ENCODE measurements around the gene SMIM5.
"Not testable (repeated sequence)": the region's sequence is repeated elsewhere in the genome, so short reads cannot be mapped to it uniquely, and the experiment has no call there.

Gene SMIM5

DNA sequence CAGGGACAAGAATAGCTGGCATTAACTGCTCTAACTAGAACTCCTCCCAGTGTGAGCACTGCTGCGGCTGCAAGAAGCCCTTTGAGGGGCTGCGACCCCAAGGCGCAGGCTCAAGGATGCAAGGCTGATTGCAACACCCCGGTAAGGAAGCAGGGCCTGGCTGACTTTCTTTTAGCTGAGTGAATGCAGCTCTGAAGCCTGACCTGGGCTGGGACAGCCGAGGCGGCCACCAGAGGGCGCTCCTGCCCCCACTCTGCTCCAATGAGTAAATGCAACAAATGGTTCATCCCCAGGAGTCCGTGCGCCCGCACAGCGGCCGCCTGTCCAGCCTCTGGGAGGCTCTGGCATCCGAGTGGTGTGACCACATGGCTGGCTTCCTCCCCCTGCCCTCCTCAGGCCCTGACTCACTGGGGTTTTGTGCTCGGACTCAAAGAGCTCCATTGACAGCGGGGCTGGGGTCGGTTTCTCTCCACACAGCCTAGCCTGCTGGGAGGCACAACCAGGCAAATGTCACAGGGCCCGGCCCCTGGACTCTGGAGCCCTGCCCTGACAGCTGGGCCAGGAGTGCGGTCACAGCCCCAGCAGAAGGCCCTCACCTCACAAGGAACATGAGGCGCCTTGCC lies at the start of gene SMIM5:
SMIM5 (plus strand) TSS at position 572 of the 623 bp plus-strand sequence. CDS start 6,768 bp downstream, outside the sequence.
- peak; percentile 78 for DNase-seq (ENCODE audit: low read depth)

DNA sequence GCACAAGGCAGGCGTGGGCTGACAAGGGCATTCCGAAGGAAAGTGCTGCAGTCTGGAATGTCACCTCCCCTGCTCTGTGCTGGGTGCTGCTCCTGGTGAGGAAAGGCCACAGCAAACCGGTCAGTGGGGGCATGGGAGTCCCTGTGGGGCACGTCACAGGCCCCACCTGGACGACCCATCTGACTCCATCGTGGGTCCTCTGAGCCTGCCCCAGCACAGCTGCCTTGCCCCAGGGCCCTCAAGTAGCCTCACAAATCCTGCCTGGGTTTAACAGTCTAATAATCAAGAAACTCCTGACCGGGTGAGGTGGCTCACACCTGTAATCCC lies 48.4 kb upstream of the SMIM5 start:
- no peak for DNase-seq (ENCODE audit: low read depth)

GRCh38 chr17:75587675-75588595 lies 45.3 kb upstream of the SMIM5 start, which contains the start of gene MYO15B:
Gene MYO15B, plus strand, starts transcription at chr17:75587800. Its CDS starts 258 bp downstream, at chr17:75588058.
- no peak for DNase-seq (ENCODE audit: low read depth)

DNA sequence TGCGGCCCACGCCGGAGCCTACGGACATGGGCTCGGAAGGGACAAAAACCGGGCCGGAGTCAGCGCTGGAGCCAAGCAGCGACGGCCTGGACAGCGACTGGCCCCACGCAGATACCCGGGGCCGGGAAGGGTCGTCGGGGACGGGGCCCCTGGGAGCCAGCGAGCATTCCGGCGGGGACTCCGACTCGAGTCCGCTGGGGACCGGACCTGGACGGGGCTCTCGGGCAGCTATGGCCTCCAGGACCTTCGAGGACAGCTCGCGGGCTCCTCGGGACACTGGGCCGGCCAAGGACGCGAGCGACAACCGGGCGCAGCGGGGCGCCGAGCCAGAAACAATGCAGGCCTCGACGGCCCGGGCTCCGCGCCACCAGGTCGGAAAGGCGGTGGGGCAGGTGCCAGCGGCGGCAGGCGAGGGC lies 44.6 kb upstream of the SMIM5 start:
- no peak for DNase-seq (ENCODE audit: low read depth)

GRCh38 chr17:75589012-75589918 lies 44.0 kb upstream of the SMIM5 start:
- DNase-seq (ENCODE audit: low read depth) = peak; percentile 98

DNA sequence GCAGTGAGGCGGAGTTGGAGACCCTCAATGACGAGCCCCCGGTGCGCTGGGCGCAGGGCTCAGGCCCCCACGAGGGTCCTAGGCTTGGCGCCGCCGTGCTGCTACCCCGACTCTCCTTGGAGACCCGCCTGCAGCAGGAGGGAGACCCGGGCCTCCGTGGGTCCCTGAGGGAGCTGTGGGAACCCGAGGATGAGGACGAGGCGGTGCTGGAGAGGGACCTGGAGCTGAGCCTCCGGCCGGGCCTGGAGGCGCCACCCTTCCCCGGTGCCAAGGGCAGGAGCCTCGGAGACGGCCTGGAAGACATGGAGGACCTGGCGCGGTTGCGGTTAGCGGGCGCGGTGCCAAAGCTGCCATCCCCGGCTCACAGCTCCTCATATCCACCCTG lies 43.3 kb upstream of the SMIM5 start:
- no peak for DNase-seq (ENCODE audit: low read depth)

GRCh38 chr17:75590314-75590761 lies 42.9 kb upstream of the SMIM5 start:
- no peak for DNase-seq (ENCODE audit: low read depth)

- no peak for DNase-seq (ENCODE audit: low read depth)
Measured at GRCh38 chr17:75590849-75591721, 42.1 kb upstream of the SMIM5 start.

DNA sequence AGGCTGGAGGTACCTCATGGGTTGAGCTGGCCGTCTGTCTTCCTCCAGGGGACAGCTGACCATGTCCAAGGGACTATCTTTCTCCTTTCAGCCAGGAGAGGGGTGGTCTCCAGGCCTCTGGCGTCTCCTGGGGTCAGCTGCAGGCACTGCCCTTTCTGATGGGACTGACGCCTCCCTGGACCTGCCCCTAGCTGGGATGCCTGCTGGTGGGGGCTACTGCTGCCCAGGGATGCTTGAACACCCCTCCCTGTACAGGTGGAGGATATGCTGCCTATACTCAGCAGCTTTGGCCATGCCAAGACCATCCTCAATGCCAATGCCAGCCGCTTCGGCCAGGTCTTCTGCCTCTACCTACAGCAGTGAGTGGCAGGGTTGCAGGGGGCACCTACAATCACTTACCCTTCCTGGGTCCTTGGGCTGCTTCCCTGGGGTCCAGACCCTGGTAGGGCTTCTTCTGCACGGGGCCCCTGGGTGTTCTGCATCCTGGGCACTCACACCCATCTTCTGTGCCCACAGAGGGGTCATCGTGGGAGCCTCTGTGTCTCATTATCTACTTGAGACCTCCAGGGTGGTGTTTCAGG lies 41.4 kb upstream of the SMIM5 start:
- DNase-seq (ENCODE audit: low read depth) = no peak

DNA sequence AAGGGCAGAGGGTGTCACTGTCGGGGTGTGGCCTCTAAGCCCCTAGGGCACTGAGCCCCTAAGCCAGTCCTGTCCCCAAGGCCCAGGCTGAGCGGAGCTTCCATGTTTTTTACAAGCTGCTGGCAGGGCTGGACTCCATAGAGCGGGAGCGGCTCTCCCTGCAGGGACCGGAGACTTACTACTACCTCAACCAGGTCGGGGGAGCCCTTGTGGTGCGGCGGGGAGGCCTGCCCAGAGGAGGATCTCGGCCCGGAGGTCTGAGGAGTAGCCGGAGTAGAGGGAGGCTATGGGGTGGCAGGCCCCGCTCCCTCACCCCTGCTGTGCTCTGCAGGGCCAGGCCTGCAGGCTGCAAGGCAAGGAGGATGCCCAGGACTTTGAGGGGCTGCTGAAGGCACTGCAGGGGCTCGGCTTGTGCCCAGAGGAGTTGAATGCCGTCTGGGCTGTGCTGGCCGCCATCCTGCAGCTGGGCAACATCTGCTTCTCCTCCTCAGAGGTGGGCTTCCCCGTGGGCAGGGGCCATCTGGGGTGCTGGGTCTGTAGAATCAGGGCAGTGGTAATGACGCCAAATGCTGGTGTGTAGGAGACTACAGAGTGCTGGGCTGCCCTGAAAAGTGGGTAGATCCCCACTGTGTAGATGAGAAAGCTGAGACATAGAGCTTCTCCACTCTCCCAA lies 40.8 kb upstream of the SMIM5 start:
- DNase-seq (ENCODE audit: low read depth) = no peak

DNA sequence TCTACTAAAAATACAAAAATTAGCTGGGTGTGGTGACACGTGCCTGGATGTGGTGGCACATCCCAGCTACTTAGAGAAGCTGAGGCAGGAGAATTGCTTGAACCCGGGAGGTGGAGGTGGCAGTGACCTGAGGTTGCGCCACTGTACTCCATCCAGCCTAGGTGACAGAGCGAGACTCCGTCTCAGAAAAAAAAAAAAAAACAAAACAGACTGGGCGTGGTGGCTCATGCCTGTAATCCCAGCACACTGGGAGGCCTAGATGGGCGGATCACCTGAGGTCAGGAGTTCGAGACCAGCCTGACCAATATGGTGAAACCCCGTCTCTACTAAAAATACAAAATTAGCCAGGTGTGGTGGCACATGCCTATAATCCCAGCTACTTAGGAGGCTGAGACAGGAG lies 39.8 kb upstream of the SMIM5 start:
- DNase-seq (ENCODE audit: low read depth) = not testable (repeated sequence)

GRCh38 chr17:75594499-75595283 lies 38.5 kb upstream of the SMIM5 start:
- DNase-seq (ENCODE audit: low read depth) = no peak

DNA sequence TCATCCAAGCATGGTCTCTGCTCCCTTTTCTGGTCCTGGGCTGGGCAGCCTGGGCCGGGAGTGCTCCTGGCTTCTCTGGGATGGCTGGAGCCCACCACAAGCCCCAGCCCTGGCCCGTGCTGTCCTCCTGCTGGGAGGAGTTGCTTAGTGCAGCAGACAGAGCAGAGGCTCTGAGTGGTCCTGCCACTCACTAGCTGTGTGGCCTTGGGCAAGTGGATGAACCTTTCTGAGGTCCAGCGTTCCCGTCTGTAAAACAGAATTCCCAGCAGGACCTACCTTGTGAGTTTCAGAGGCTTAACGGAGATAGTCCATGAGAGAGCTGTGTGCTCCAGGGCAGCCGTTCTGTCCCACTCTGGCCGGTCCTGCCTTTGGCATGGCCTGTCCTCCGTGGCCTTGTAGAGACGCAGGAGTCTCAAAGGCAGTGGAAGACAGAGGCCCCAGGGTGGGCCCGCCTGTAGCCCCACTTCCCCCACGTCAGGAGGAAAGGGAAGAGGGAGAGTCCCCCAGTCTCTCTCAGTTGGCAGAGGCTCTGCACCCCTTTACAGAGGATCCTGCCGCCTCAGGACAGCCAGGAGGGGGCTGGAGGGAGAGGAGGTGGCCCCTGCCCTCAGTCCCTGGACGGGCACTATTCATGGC lies 37.8 kb upstream of the SMIM5 start:
- no peak for DNase-seq (ENCODE audit: low read depth)

GRCh38 chr17:75595920-75596313 lies 37.3 kb upstream of the SMIM5 start:
- DNase-seq (ENCODE audit: low read depth) = no peak

GRCh38 chr17:75596320-75597087 lies 36.7 kb upstream of the SMIM5 start:
- DNase-seq (ENCODE audit: low read depth) = no peak

DNA sequence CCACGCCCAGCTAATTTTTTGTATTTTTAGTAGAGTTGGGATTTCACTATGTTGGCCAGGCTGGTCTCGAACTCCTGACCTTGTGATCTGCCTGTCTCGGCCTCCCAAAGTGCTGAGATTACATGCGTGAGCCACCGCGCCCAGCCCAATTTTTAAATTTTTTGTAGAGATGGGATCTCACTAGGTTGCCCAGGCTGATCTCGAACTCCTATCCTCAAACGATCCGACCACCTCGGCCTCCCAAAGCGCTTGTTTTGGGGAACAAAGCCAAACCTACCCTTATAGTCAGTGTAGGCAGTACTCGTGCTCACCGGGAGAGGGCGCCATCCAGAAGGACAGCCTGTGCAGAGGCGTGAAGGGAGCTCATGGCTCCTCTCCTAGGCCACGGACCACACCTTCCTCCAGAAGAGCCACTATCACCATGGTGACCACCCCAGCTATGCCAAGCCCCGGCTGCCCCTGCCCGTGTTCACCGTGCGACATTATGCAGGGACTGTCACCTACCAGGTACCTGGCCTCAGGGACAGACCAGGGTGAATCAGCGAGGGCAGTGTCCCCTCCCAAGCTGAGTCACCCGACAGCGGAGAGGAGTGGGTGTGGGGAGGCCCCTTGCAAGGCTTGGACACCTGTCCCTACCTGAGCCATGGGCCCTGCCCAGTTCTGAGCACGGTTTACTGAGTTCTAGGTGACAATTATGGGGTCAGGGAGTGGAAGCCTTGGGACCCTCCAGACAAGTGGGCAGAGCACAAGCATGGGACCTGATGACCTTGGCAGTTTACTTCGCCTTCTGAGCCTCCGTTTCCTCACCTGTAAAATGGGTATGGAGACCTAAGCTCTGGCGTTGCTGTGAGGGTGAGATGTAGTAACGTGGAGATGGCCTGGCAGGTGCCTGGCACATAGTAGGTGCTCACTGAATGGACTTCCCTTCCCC lies 31.9 kb upstream of the SMIM5 start:
- DNase-seq (ENCODE audit: low read depth) = peak; percentile 33

DNA sequence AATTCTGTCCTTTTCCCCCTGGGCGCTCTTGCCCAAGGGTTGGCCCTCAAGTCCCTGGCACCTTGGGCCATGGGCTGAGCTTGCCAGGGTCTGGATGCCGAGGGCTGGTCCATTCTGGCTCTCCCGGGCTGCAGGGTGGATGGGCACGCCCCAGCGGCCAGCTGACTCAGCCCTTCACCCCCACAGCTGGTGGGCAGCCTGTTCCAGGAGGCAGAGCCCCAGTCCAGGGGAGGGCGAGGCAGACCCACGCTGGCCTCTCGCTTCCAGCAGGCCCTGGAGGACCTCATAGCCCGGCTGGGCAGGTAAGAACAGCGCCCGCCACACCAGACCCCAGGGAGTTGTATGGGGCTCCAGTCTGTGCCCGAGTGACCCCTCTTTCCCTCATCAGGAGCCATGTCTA lies 30.6 kb upstream of the SMIM5 start:
- DNase-seq (ENCODE audit: low read depth) = no peak
